Measurements from ENCODE around the gene NAGS.
"Not testable (repeated sequence)": the region's sequence is repeated elsewhere in the genome, so short reads cannot be mapped to it uniquely, and the experiment has no call there.

Gene NAGS

GRCh38 chr17:44044071-44044470 is 39.6 kb downstream of the NAGS start:
- no peak; the same call in 2 of the 3 replicates for ATAC-seq
- TF ChIP-seq RARB (CRISPR knock-in tag; IDR thresholded peaks at IDR 0.05) (no peak), SNAI2 (CRISPR knock-in tag; IDR thresholded peaks at IDR 0.05) (no peak), BACH2 (CRISPR knock-in tag; IDR thresholded peaks at IDR 0.05; ENCODE audit: borderline replicate concordance) (no peak), OSR1 (CRISPR knock-in tag; IDR thresholded peaks at IDR 0.05) (no peak), ZNF8 (CRISPR knock-in tag; IDR thresholded peaks at IDR 0.05) (no peak), CSRNP3 (CRISPR knock-in tag; IDR thresholded peaks at IDR 0.05) (no peak), GLIS3 (CRISPR knock-in tag; IDR thresholded peaks at IDR 0.05) (no peak), CSDC2 (CRISPR knock-in tag; IDR thresholded peaks at IDR 0.05) (no peak), ZFP30 (CRISPR knock-in tag; IDR thresholded peaks at IDR 0.05) (no peak), POU6F1 (CRISPR knock-in tag; IDR thresholded peaks at IDR 0.05; ENCODE audit: borderline replicate concordance, low read depth) (no peak), ZC3H10 (CRISPR knock-in tag; IDR thresholded peaks at IDR 0.05) (no peak), PPARA (CRISPR knock-in tag; IDR thresholded peaks at IDR 0.05; ENCODE audit: borderline replicate concordance) (no peak), TSHZ2 (CRISPR knock-in tag; IDR thresholded peaks at IDR 0.05) (no peak), ZNF565 (CRISPR knock-in tag; conservative IDR thresholded peaks at IDR 0.05; ENCODE audit: low read depth) (no peak), CREB5 (CRISPR knock-in tag; IDR thresholded peaks at IDR 0.05; ENCODE audit: low read depth) (no peak)

GRCh38 chr17:44045486-44045885 is 41.1 kb downstream of the NAGS start:
- no peak for TF ChIP-seq ESRRG (CRISPR knock-in tag; IDR thresholded peaks at IDR 0.05)
- no peak for TF ChIP-seq TCF4 (CRISPR knock-in tag; IDR thresholded peaks at IDR 0.05; ENCODE audit: borderline replicate concordance)
- TF ChIP-seq ZFP3 (CRISPR knock-in tag; IDR thresholded peaks at IDR 0.05): no peak
- TF ChIP-seq PATZ1 (CRISPR knock-in tag; IDR thresholded peaks at IDR 0.05; ENCODE audit: borderline replicate concordance): no peak
- TF ChIP-seq ZNF565 (CRISPR knock-in tag; conservative IDR thresholded peaks at IDR 0.05; ENCODE audit: low read depth): no peak
- TF ChIP-seq ZNF8 (CRISPR knock-in tag; IDR thresholded peaks at IDR 0.05): no peak
- no peak for TF ChIP-seq GLIS3 (CRISPR knock-in tag; IDR thresholded peaks at IDR 0.05)
- ATAC-seq: no peak

- ATAC-seq: not testable (repeated sequence)
These were observed 42.5 kb downstream of the NAGS start for GRCh38 chr17:44046893-44047292.

- no peak for ATAC-seq
- TF ChIP-seq CSDC2 (CRISPR knock-in tag; IDR thresholded peaks at IDR 0.05): no peak
- no peak for TF ChIP-seq ZFP3 (CRISPR knock-in tag; IDR thresholded peaks at IDR 0.05)
- TF ChIP-seq ZNF70 (CRISPR knock-in tag; IDR thresholded peaks at IDR 0.05): no peak
- TF ChIP-seq GLIS3 (CRISPR knock-in tag; IDR thresholded peaks at IDR 0.05): no peak
- TF ChIP-seq POU6F1 (CRISPR knock-in tag; IDR thresholded peaks at IDR 0.05; ENCODE audit: borderline replicate concordance, low read depth): no peak
- no peak for TF ChIP-seq ZNF565 (CRISPR knock-in tag; conservative IDR thresholded peaks at IDR 0.05; ENCODE audit: low read depth)
- no peak for TF ChIP-seq ZNF8 (CRISPR knock-in tag; IDR thresholded peaks at IDR 0.05)
- TF ChIP-seq PATZ1 (CRISPR knock-in tag; IDR thresholded peaks at IDR 0.05; ENCODE audit: borderline replicate concordance): no peak
- TF ChIP-seq RARB (CRISPR knock-in tag; IDR thresholded peaks at IDR 0.05): no peak
- TF ChIP-seq ISL1 (CRISPR knock-in tag; IDR thresholded peaks at IDR 0.05): no peak
- no peak for TF ChIP-seq ARNTL (CRISPR knock-in tag; IDR thresholded peaks at IDR 0.05; ENCODE audit: borderline replicate concordance, low read depth)
- no peak for TF ChIP-seq ZC3H10 (CRISPR knock-in tag; IDR thresholded peaks at IDR 0.05)
These were observed 45.1 kb downstream of the NAGS start for GRCh38 chr17:44049294-44050060.
